A673 (cell line): ENCODE results near the gene POU3F4. TPM values are rescaled to one million over a fixed set of nuclear protein-coding genes. Genes with fewer than 3 reads are reported as not detected.

ENCODE experiments used
- BruUV-seq: library from RNA; stranded (reverse); fragments of 400-500 nt; replicated peaks from 2 replicates; lab custom pipeline; 2021; lab: Mats Ljungman, UMichigan
- CTCF ChIA-PET: fragments of 300-600 bp; sonication (Branson Sonifier 250); formaldehyde crosslinking; loops from one replicate; lab custom pipeline; 2022; ENCODE audit warnings: antibody characterized with exemption; lab: Charles Lee
- POLR2A ChIA-PET: fragments of 300-600 bp; sonication (Branson Sonifier 250); formaldehyde crosslinking; loops from one replicate; lab custom pipeline; 2022; ENCODE audit warnings: antibody characterized with exemption; ENCODE audit not compliant: low non-redundant PET; lab: Charles Lee
- DNase-seq: peaks from one replicate; pipeline ENCODE4 v3.0.0-alpha.2; 2015; ENCODE audit warnings: low spot score
- H3K27ac ChIP-seq: fragments of 200-600 bp; sonication (generic); 2 replicates; pipeline ENCODE4 v1.5.1; 2016; ENCODE audit warnings: mixed run types, low read depth, mild to moderate bottlenecking, mixed read lengths, antibody characterized with exemption, low read length; ENCODE audit not compliant: poor library complexity, severe bottlenecking
- H3K27me3 ChIP-seq: fragments of 200-600 bp; sonication (generic); replicated peaks from 2 replicates; pipeline ENCODE4 v1.6.1; 2017; ENCODE audit warnings: mixed run types, low read depth, mild to moderate bottlenecking, mixed read lengths, antibody characterized with exemption, low read length; ENCODE audit not compliant: insufficient read depth, poor library complexity
- H3K36me3 ChIP-seq: fragments of 200-600 bp; sonication (generic); 2 replicates; pipeline ENCODE4 v1.6.1; 2016; ENCODE audit warnings: mixed run types, mild to moderate bottlenecking, mixed read lengths, antibody characterized with exemption, low read length; ENCODE audit not compliant: insufficient read depth, poor library complexity, severe bottlenecking
- H3K4me1 ChIP-seq: fragments of 200-600 bp; sonication (generic); 2 replicates; pipeline ENCODE4 v1.6.1; 2017; ENCODE audit warnings: mixed run types, mild to moderate bottlenecking, mixed read lengths, antibody characterized with exemption, low read length; ENCODE audit not compliant: insufficient read depth, poor library complexity, severe bottlenecking
- H3K4me3 ChIP-seq: fragments of 200-600 bp; sonication (generic); 2 replicates; pipeline ENCODE4 v1.5.1; 2016; ENCODE audit warnings: low read depth, mixed run types, mild to moderate bottlenecking, mixed read lengths, low read length; ENCODE audit not compliant: poor library complexity, severe bottlenecking
- H3K9me3 ChIP-seq: fragments of 200-600 bp; sonication (generic); 2 replicates; pipeline ENCODE4 v1.6.1; 2016; ENCODE audit warnings: mixed run types, low read depth, mild to moderate bottlenecking, mixed read lengths, antibody characterized with exemption, low read length; ENCODE audit not compliant: poor library complexity, severe bottlenecking
- EZH2 ChIP-seq: fragments of 200-600 bp; sonication (generic); IDR thresholded peaks from 2 replicates; pipeline ENCODE4 v1.6.1; 2017; ENCODE audit warnings: borderline replicate concordance, low read depth, mild to moderate bottlenecking, mixed read lengths, antibody characterized with exemption, low read length; ENCODE audit not compliant: poor library complexity, severe bottlenecking
- intact Hi-C: fragments of 100-400 bp; cut with micrococcal nuclease; formaldehyde crosslinking; loops from one replicate; pipeline ENCODE4 v1.10.0; 2022; ENCODE audit not compliant: unreplicated experiment
- total RNA-seq: library from RNA; stranded (reverse); gene quantifications from 2 replicates; pipeline ENCODE4 v1.2.3, GENCODE V29; 2021
- TF ChIP-seq, protein P1 (sequence below): fragments of 300-800, 200-600 bp; sonication (generic); conservative IDR thresholded peaks from 2 replicates; pipeline ENCODE4 v1.5.1; 2017; ENCODE audit warnings: low read depth, mild to moderate bottlenecking, antibody characterized with exemption, low read length, moderate library complexity, mixed read lengths

The POU3F4 gene
- total RNA-seq, 1 experiment from 2014 or later: not detected

GRCh38 chrX:83521905-83522304 is 13.8 kb downstream of the POU3F4 start:
- H3K36me3 ChIP-seq: no peaks in the 10 kb centered on the region
- ChIA-PET POLR2A (no interaction called here), CTCF (no interaction called here)
- no peak for DNase-seq
- H3K4me3 ChIP-seq: no peak overlapping the region
- no peaks in the 10 kb centered on the region for H3K27me3 ChIP-seq
- intact Hi-C loops: no loop called here
- no peaks in the 10 kb centered on the region for H3K4me1 ChIP-seq
- H3K27ac ChIP-seq: no peak overlapping the region
- no peaks in the 10 kb centered on the region for H3K9me3 ChIP-seq
- BruUV-seq: no TSS peak
- TF ChIP-seq EZH2: no peak
- TF ChIP-seq, protein P1, sequence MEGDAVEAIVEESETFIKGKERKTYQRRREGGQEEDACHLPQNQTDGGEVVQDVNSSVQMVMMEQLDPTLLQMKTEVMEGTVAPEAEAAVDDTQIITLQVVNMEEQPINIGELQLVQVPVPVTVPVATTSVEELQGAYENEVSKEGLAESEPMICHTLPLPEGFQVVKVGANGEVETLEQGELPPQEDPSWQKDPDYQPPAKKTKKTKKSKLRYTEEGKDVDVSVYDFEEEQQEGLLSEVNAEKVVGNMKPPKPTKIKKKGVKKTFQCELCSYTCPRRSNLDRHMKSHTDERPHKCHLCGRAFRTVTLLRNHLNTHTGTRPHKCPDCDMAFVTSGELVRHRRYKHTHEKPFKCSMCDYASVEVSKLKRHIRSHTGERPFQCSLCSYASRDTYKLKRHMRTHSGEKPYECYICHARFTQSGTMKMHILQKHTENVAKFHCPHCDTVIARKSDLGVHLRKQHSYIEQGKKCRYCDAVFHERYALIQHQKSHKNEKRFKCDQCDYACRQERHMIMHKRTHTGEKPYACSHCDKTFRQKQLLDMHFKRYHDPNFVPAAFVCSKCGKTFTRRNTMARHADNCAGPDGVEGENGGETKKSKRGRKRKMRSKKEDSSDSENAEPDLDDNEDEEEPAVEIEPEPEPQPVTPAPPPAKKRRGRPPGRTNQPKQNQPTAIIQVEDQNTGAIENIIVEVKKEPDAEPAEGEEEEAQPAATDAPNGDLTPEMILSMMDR: no peak

DNA sequence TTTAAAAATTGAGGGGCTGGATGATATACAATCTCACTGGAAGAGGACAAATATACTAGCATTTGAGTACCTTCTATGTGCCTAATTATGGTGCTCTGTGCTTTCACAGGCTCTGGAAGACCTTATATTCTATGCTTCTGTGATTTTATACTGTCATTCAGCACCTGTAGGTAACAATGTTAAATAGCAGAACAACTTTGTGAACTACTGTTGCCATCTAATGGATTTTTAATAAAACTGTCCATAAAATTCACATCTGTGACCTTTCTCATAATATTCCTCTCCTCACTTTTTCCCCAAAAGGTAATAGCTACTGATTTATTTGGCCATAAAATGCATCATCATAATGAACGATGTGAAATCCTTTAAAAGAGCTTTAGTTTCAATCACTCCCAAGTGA is 21.9 kb downstream of the POU3F4 start:
- TF ChIP-seq, protein P1: no peak
- TF ChIP-seq EZH2: no peak
- no peak for DNase-seq
- intact Hi-C loops: no loop called here
- no TSS peak for BruUV-seq
- no peaks in the 10 kb centered on the region for H3K27me3 ChIP-seq
- POLR2A ChIA-PET: no interaction called here
- no peaks in the 10 kb centered on the region for H3K4me1 ChIP-seq
- no peaks in the 10 kb centered on the region for H3K36me3 ChIP-seq
- H3K9me3 ChIP-seq: no peaks in the 10 kb centered on the region
- CTCF ChIA-PET: no interaction called here
- H3K4me3 ChIP-seq: no peak overlapping the region
- no peak overlapping the region for H3K27ac ChIP-seq

DNA sequence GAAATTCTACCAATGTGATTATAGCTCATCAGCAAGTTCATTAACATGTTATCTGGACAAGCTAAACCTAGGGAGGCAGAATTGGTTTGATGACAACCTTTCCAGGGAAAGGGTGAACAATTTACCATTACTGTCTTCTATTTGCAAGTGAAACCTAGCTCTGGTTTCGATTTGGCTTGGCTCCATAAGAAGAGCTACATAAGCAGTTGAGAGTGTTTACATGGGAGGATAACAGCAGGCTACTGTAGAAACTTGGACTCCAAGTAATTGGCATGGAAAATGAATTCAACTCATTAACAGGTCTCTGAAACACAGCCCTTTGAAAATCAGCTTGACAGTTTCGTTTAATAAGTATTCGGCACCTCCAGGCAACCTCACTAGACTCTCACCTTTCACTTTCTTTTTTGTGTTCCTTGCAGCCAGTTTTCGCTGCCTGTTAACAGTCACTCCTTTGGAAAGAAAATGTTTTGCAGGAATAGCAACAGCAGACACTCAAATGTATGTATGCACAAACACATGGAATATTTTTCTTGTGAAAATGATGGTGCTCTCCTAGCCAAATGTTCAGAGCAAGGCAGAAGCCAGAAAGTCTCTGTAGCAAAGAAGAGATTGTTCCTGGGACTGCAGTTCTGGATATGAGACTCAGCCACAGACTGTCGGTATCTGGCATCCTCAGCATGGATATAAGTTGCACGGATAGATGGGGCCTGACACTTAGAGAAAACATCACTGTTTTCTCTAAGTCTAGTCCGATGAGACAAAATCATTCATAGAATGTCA is 27.5 kb downstream of the POU3F4 start:
- POLR2A ChIA-PET: no interaction called here
- Histone ChIP-seq H3K9me3 (no peaks in the 10 kb centered on the region), H3K4me1 (no peaks in the 10 kb centered on the region), H3K27ac (no peak overlapping the region), H3K36me3 (no peaks in the 10 kb centered on the region), H3K4me3 (no peak overlapping the region), H3K27me3 (no peaks in the 10 kb centered on the region)
- CTCF ChIA-PET: no interaction called here
- intact Hi-C loops: no loop called here
- BruUV-seq: no TSS peak
- DNase-seq: no peak
- TF ChIP-seq, protein P1: no peak
- no peak for TF ChIP-seq EZH2
